Measurements from ENCODE around the gene ZFP3. TPM values are rescaled to one million over a fixed set of nuclear protein-coding genes. Genes with fewer than 3 reads are reported as not detected.

Gene ZFP3
- total RNA-seq, 1 experiment from 2014 or later: 0.11 TPM

Other genes with a start within 250 kb of the ZFP3 start
- gene MINK1, start 245.1 kb upstream of the ZFP3 start, total RNA-seq (2021): 64.3 and 68.8 TPM in 2 replicates
- gene C17orf107, start 178.9 kb upstream of the ZFP3 start, total RNA-seq (2021): 4.0 and 4.4 TPM in 2 replicates
- gene CHRNE, start 175.4 kb upstream of the ZFP3 start, total RNA-seq (2021): 0.31 and 0.61 TPM in 2 replicates
- not detected in 2 replicates for gene GP1BA, start 146.2 kb upstream of the ZFP3 start, total RNA-seq (2021)
- gene SLC25A11, start 138.4 kb upstream of the ZFP3 start, total RNA-seq (2021): 74.9 and 80.6 TPM in 2 replicates
- 134 and 135 TPM in 2 replicates for gene RNF167, start 138.2 kb upstream of the ZFP3 start, total RNA-seq (2021)
- 1,149 and 1,217 TPM in 2 replicates for gene PFN1, start 129.9 kb upstream of the ZFP3 start, total RNA-seq (2021)
- gene ENO3, start 127.3 kb upstream of the ZFP3 start, total RNA-seq (2021): 20.7 and 25.4 TPM in 2 replicates
- 102 and 105 TPM in 2 replicates for gene SPAG7, start 110.7 kb upstream of the ZFP3 start, total RNA-seq (2021)
- gene CAMTA2, start 90.8 kb upstream of the ZFP3 start, total RNA-seq (2021): 13.7 and 15.6 TPM in 2 replicates
- gene INCA1, start 80.9 kb upstream of the ZFP3 start, total RNA-seq (2021): 1.3 and 1.5 TPM in 2 replicates
- gene KIF1C, start 80.5 kb upstream of the ZFP3 start, total RNA-seq (2021): 85.6 and 87.3 TPM in 2 replicates
- 0.15 and 0.17 TPM in 2 replicates for gene SLC52A1, start 43.0 kb upstream of the ZFP3 start, total RNA-seq (2021)
- gene ZNF232, start 33.4 kb downstream of the ZFP3 start, total RNA-seq (2021): 44.7 and 46.4 TPM in 2 replicates
- 0.17 and 0.18 TPM in 2 replicates for gene USP6, start 37.6 kb downstream of the ZFP3 start, total RNA-seq (2021)
- gene ZNF594, start 113.4 kb downstream of the ZFP3 start, total RNA-seq (2021): 11.3 and 12.5 TPM in 2 replicates
- not detected in 2 replicates for gene SCIMP, start 156.4 kb downstream of the ZFP3 start, total RNA-seq (2021)
- 44.6 and 46.9 TPM in 2 replicates for gene RABEP1, start 203.8 kb downstream of the ZFP3 start, total RNA-seq (2021)

All from H9 (cell line).